Astrocyte of the cerebellum (primary cell): ENCODE measurements around the gene RGMB.

Experiments
- DNase-seq: peaks from one replicate; pipeline ENCODE4 v3.0.0-alpha.2; 2011; ENCODE audit warnings: low read depth
- H3K4me3 ChIP-seq: 2 replicates; pipeline ENCODE4 v1.5.1; 2011; ENCODE audit warnings: mild to moderate bottlenecking, low read depth, low read length, moderate library complexity
- in situ Hi-C: cut with HindIII; loops from 2 replicates; pipeline ENCODE4 v1.10.0; 2017; ENCODE audit warnings: low sequenced_read_pairs
- TF ChIP-seq, protein P1 (sequence below): IDR thresholded peaks from 2 replicates; pipeline ENCODE4 v1.5.1; 2012; ENCODE audit warnings: low read length, low read depth, moderate library complexity, mild to moderate bottlenecking; ENCODE audit errors: missing control alignments

The RGMB gene

DNA sequence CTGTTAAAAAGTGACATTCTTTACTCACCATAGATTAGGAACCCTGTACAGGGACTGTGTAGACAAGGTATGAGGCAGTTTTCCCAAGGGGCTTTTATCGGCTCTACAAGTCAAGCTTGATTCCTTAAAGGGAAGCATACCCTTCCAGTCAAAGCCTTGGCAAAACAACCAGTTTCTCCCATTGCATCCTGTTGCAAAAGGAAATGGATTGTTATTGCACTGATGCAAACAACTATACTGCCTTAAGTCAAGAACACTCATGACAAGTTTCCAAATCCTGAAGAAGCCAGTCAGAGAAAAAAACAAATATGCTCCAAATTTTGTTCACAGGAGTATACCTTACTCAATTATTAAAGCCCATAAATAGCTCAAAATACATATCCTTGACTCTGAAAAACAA, 67.5 kb downstream of the RGMB start:
- in situ Hi-C loops, result no loop called here
- no peak overlapping the region for H3K4me3 ChIP-seq
- no peak for DNase-seq
- TF ChIP-seq, protein P1, sequence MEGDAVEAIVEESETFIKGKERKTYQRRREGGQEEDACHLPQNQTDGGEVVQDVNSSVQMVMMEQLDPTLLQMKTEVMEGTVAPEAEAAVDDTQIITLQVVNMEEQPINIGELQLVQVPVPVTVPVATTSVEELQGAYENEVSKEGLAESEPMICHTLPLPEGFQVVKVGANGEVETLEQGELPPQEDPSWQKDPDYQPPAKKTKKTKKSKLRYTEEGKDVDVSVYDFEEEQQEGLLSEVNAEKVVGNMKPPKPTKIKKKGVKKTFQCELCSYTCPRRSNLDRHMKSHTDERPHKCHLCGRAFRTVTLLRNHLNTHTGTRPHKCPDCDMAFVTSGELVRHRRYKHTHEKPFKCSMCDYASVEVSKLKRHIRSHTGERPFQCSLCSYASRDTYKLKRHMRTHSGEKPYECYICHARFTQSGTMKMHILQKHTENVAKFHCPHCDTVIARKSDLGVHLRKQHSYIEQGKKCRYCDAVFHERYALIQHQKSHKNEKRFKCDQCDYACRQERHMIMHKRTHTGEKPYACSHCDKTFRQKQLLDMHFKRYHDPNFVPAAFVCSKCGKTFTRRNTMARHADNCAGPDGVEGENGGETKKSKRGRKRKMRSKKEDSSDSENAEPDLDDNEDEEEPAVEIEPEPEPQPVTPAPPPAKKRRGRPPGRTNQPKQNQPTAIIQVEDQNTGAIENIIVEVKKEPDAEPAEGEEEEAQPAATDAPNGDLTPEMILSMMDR, result no peak

DNA sequence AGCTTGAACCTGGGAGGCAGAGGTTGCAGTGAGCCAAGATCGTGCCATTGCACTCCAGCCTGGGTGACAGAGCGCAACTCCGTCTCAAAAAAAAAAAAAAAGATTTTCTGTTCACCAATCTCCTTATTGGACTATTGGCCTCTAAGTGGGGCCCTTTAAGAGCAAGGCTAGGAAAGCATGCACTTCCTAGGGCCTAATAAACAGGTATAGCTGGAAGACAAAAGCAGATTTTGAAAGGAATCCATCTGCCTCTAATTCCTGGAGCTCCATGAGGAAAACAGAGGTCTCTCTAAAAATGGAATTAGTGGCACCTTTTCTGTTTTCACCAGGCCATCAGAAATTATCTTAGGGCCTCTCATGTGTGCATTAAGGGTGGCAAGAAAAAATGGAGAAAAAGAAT, 70.0 kb downstream of the RGMB start:
- in situ Hi-C loops, result no loop called here
- TF ChIP-seq, protein P1, result no peak
- no peak for DNase-seq
- H3K4me3 ChIP-seq, result no peak overlapping the region

DNA sequence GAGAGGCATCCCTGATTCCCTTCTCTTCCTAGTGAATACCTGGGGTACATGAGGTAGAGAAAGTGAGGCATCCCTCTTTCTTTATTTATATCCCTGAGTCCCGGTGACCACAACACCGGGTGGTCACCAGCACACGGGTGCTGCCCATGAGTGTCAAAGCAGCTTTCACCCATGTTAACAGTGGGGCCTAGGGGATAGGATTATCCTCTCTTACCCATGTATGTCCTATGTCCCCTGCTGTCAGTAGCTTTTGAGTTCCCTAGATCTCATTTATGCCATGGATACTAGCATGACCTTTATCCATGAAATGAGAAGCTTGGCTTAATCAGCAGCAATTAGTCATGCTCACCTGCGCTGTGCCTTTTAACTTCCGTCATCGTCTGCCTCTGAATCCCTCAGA, 71.4 kb downstream of the RGMB start:
- in situ Hi-C loops, result no loop called here

DNA sequence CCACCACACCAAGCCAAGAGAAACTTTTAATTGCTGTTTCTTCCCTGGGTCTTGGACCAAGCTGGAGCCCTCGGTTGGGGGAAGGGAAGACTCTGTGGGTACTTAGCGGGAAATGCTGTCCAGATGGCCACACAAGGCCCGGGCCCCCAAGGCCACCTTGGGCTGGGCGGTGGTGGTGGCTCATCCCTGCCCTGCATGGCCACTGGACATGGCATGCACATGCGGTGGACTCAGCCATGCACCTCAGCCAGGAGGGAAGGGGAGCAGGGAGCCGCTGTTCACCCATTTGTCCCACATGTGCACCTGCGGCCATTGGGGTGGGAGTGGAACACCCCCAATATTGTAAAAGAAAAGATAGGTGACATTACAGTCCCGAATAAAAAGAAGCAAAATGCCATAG, 72.4 kb downstream of the RGMB start:
- in situ Hi-C loops, result no loop called here
- TF ChIP-seq, protein P1, result no peak
- no peak overlapping the region for H3K4me3 ChIP-seq
- no peak for DNase-seq

More for the DNA sequence above, 71.4 kb downstream of the RGMB start:
- no peak for DNase-seq
- H3K4me3 ChIP-seq, result no peak overlapping the region
- TF ChIP-seq, protein P1, result no peak
